Measurements from ENCODE around the gene RNPEP.
A peak's percentile ranks its signal among the peaks of the same experiment; 100 is the strongest.

Gene RNPEP

GRCh38 chr1:201949491-201949890 is 33.0 kb upstream of the RNPEP start:
- Histone ChIP-seq H4K8ac (ENCODE audit: low read length) (peak overlapping the region; percentile 64), H3K36me3 (ENCODE audit: control insufficient read depth in 1 of 2, insufficient read depth in 2 of 2, low read depth in 1 of 2, low read length in 2 of 2) (no peaks in the 10 kb centered on the region), H3K27me3 (ENCODE audit: control insufficient read depth in 1 of 2, insufficient read depth in 1 of 2, low read length in 2 of 2) (no peaks in the 10 kb centered on the region), H2AFZ (ENCODE audit: low read depth, low read length) (no peak overlapping the region), H2BK12ac (ENCODE audit: low read length in 2 of 2) (no peak overlapping the region), H3K14ac (ENCODE audit: low read length in 2 of 2) (peak overlapping the region in 1 of 2 experiments; percentile 18), H2AK5ac (ENCODE audit: low read length, severe bottlenecking) (no peak overlapping the region), H3K23ac (ENCODE audit: low read length in 2 of 2) (no peak overlapping the region), H3K79me1 (replicated peaks; ENCODE audit: low read length, poor library complexity, severe bottlenecking) (no peaks in the 10 kb centered on the region), H2BK15ac (ENCODE audit: low read depth, poor library complexity, severe bottlenecking) (no peak overlapping the region), H4K91ac (ENCODE audit: low read length) (peak overlapping the region; percentile 40), H3K9ac (ENCODE audit: low read length) (peak overlapping the region; percentile 56), H2BK120ac (ENCODE audit: low read depth, low read length) (no peak overlapping the region), H2BK5ac (ENCODE audit: low read depth, low read length, poor library complexity, severe bottlenecking) (no peak overlapping the region), H3K18ac (ENCODE audit: low read depth in 1 of 2, low read length in 2 of 2) (peak overlapping the region in 1 of 2 experiments; percentile 52), H3K4me2 (ENCODE audit: low read length, poor library complexity, severe bottlenecking) (no peak overlapping the region), H3K4me3 (ENCODE audit: insufficient read depth in 1 of 2, low read depth in 1 of 2, low read length in 2 of 2) (no peak overlapping the region), H3K4ac (ENCODE audit: low read depth in 1 of 2, low read length in 2 of 2) (peak overlapping the region in 1 of 2 experiments; percentile 15), H3K9me3 (ENCODE audit: control insufficient read depth, low read length) (no peaks in the 10 kb centered on the region), H3K4me1 (ENCODE audit: control insufficient read depth, insufficient read depth, low read depth, low read length) (peaks cover 11% of the 10 kb centered on the region), H3K27ac (ENCODE audit: low read length, poor library complexity, severe bottlenecking) (no peak overlapping the region)
- no peak for DNase-seq

GRCh38 chr1:201954263-201955008 is 28.0 kb upstream of the RNPEP start:
- Histone ChIP-seq H3K9ac (ENCODE audit: low read length) (peak overlapping the region; percentile 98), H2AFZ (ENCODE audit: low read depth, low read length) (no peak overlapping the region), H3K79me1 (replicated peaks; ENCODE audit: low read length, poor library complexity, severe bottlenecking) (peaks cover 3% of the 10 kb centered on the region), H3K4ac (ENCODE audit: low read depth in 1 of 2, low read length in 2 of 2) (peak overlapping the region in 1 of 2 experiments; percentile 84), H3K4me2 (ENCODE audit: low read length, poor library complexity, severe bottlenecking) (no peak overlapping the region), H2BK15ac (ENCODE audit: low read depth, poor library complexity, severe bottlenecking) (no peak overlapping the region), H3K36me3 (ENCODE audit: control insufficient read depth in 1 of 2, insufficient read depth in 2 of 2, low read depth in 1 of 2, low read length in 2 of 2) (peaks cover 11 to 21% of the 10 kb centered on the region in 2 experiments), H2AK5ac (ENCODE audit: low read length, severe bottlenecking) (peak overlapping the region; percentile 69), H3K27ac (ENCODE audit: low read length, poor library complexity, severe bottlenecking) (peak overlapping the region; percentile 76), H3K14ac (ENCODE audit: low read length in 2 of 2) (no peak overlapping the region), H4K91ac (ENCODE audit: low read length) (peak overlapping the region; percentile 15), H3K9me3 (ENCODE audit: control insufficient read depth, low read length) (no peaks in the 10 kb centered on the region), H3K18ac (ENCODE audit: low read depth in 1 of 2, low read length in 2 of 2) (peak overlapping the region in 1 of 2 experiments; percentile 60), H3K4me3 (ENCODE audit: insufficient read depth in 1 of 2, low read depth in 1 of 2, low read length in 2 of 2) (peak overlapping the region; percentile 95 to 96), H3K27me3 (ENCODE audit: control insufficient read depth in 1 of 2, insufficient read depth in 1 of 2, low read length in 2 of 2) (no peaks in the 10 kb centered on the region), H2BK5ac (ENCODE audit: low read depth, low read length, poor library complexity, severe bottlenecking) (no peak overlapping the region), H2BK120ac (ENCODE audit: low read depth, low read length) (peak overlapping the region; percentile 67), H4K8ac (ENCODE audit: low read length) (peak overlapping the region; percentile 9), H3K23ac (ENCODE audit: low read length in 2 of 2) (no peak overlapping the region), H2BK12ac (ENCODE audit: low read length in 2 of 2) (peak overlapping the region in 1 of 2 experiments; percentile 49), H3K4me1 (ENCODE audit: control insufficient read depth, insufficient read depth, low read depth, low read length) (peaks cover 5% of the 10 kb centered on the region)
- peak; percentile 14 for DNase-seq
- 72% methylated on average over 21 of the region's 24 CpGs for WGBS

GRCh38 chr1:201955009-201955728 is 27.3 kb upstream of the RNPEP start, which contains the start of gene TIMM17A:
Gene TIMM17A (plus strand): TSS chr1:201955503. CDS start chr1:201955527, 24 bp downstream.
- peak within 1 kb of the TSS; percentile 85 for H2AFZ ChIP-seq (ENCODE audit: low read depth, low read length)
- H2BK15ac ChIP-seq (ENCODE audit: low read depth, poor library complexity, severe bottlenecking), result no peak within 1 kb of the TSS
- peak; percentile 99 for DNase-seq
- peak within 1 kb of the TSS; percentile 74 for H2AK5ac ChIP-seq (ENCODE audit: low read length, severe bottlenecking)
- H2BK120ac ChIP-seq (ENCODE audit: low read depth, low read length), result peak within 1 kb of the TSS; percentile 73
- WGBS, result 1% methylated on average over 36 of the region's 43 CpGs
- H4K8ac ChIP-seq (ENCODE audit: low read length), result peak within 1 kb of the TSS; percentile 98
- H3K4ac ChIP-seq (ENCODE audit: low read depth in 1 of 2, low read length in 2 of 2), result peak within 1 kb of the TSS; percentile 84 to 96
- H3K4me2 ChIP-seq (ENCODE audit: low read length, poor library complexity, severe bottlenecking), result peak within 1 kb of the TSS; percentile 75
- peak within 1 kb of the TSS; percentile 60 for H2BK5ac ChIP-seq (ENCODE audit: low read depth, low read length, poor library complexity, severe bottlenecking)
- peak within 1 kb of the TSS in 1 of 2 experiments; percentile 94 for H3K23ac ChIP-seq (ENCODE audit: low read length in 2 of 2)
- H3K27ac ChIP-seq (ENCODE audit: low read length, poor library complexity, severe bottlenecking), result peak within 1 kb of the TSS; percentile 76
- peak within 1 kb of the TSS; percentile 98 for H3K9ac ChIP-seq (ENCODE audit: low read length)
- peaks cover 5% of the 10 kb centered on the region for H3K4me1 ChIP-seq (ENCODE audit: control insufficient read depth, insufficient read depth, low read depth, low read length)
- H4K91ac ChIP-seq (ENCODE audit: low read length), result peak within 1 kb of the TSS; percentile 80
- no peaks in the 10 kb centered on the region for H3K9me3 ChIP-seq (ENCODE audit: control insufficient read depth, low read length)
- peak within 1 kb of the TSS in 1 of 2 experiments; percentile 49 for H2BK12ac ChIP-seq (ENCODE audit: low read length in 2 of 2)
- peak within 1 kb of the TSS; percentile 95 to 96 for H3K4me3 ChIP-seq (ENCODE audit: insufficient read depth in 1 of 2, low read depth in 1 of 2, low read length in 2 of 2)
- peaks cover 5% of the 10 kb centered on the region for H3K79me1 ChIP-seq (replicated peaks; ENCODE audit: low read length, poor library complexity, severe bottlenecking)
- H3K27me3 ChIP-seq (ENCODE audit: control insufficient read depth in 1 of 2, insufficient read depth in 1 of 2, low read length in 2 of 2), result no peaks in the 10 kb centered on the region
- H3K14ac ChIP-seq (ENCODE audit: low read length in 2 of 2), result peak within 1 kb of the TSS in 1 of 2 experiments; percentile 98
- peak within 1 kb of the TSS; percentile 96 for H3K18ac ChIP-seq (ENCODE audit: low read depth in 1 of 2, low read length in 2 of 2)
- peaks cover 17 to 25% of the 10 kb centered on the region in 2 experiments for H3K36me3 ChIP-seq (ENCODE audit: control insufficient read depth in 1 of 2, insufficient read depth in 2 of 2, low read depth in 1 of 2, low read length in 2 of 2)

GRCh38 chr1:201955729-201956143 is 26.7 kb upstream of the RNPEP start:
- H3K9ac ChIP-seq (ENCODE audit: low read length), result peak overlapping the region; percentile 98
- peak overlapping the region; percentile 69 to 96 for H3K4ac ChIP-seq (ENCODE audit: low read depth in 1 of 2, low read length in 2 of 2)
- H2BK15ac ChIP-seq (ENCODE audit: low read depth, poor library complexity, severe bottlenecking), result no peak overlapping the region
- H3K4me2 ChIP-seq (ENCODE audit: low read length, poor library complexity, severe bottlenecking), result peak overlapping the region; percentile 75
- H3K23ac ChIP-seq (ENCODE audit: low read length in 2 of 2), result peak overlapping the region in 1 of 2 experiments; percentile 94
- peak overlapping the region; percentile 95 to 96 for H3K4me3 ChIP-seq (ENCODE audit: insufficient read depth in 1 of 2, low read depth in 1 of 2, low read length in 2 of 2)
- H3K79me1 ChIP-seq (replicated peaks; ENCODE audit: low read length, poor library complexity, severe bottlenecking), result peaks cover 5% of the 10 kb centered on the region
- peak overlapping the region; percentile 85 for H2AFZ ChIP-seq (ENCODE audit: low read depth, low read length)
- H3K36me3 ChIP-seq (ENCODE audit: control insufficient read depth in 1 of 2, insufficient read depth in 2 of 2, low read depth in 1 of 2, low read length in 2 of 2), result peaks cover 19 to 31% of the 10 kb centered on the region in 2 experiments
- H3K18ac ChIP-seq (ENCODE audit: low read depth in 1 of 2, low read length in 2 of 2), result peak overlapping the region in 1 of 2 experiments; percentile 96
- H3K27me3 ChIP-seq (ENCODE audit: control insufficient read depth in 1 of 2, insufficient read depth in 1 of 2, low read length in 2 of 2), result no peaks in the 10 kb centered on the region
- H2BK12ac ChIP-seq (ENCODE audit: low read length in 2 of 2), result peak overlapping the region in 1 of 2 experiments; percentile 43
- H3K4me1 ChIP-seq (ENCODE audit: control insufficient read depth, insufficient read depth, low read depth, low read length), result peaks cover 5% of the 10 kb centered on the region
- peak overlapping the region in 1 of 2 experiments; percentile 98 for H3K14ac ChIP-seq (ENCODE audit: low read length in 2 of 2)
- H4K8ac ChIP-seq (ENCODE audit: low read length), result peak overlapping the region; percentile 87
- H2AK5ac ChIP-seq (ENCODE audit: low read length, severe bottlenecking), result peak overlapping the region; percentile 74
- peak overlapping the region; percentile 80 for H4K91ac ChIP-seq (ENCODE audit: low read length)
- H2BK120ac ChIP-seq (ENCODE audit: low read depth, low read length), result no peak overlapping the region
- peak overlapping the region; percentile 70 for H3K27ac ChIP-seq (ENCODE audit: low read length, poor library complexity, severe bottlenecking)
- H2BK5ac ChIP-seq (ENCODE audit: low read depth, low read length, poor library complexity, severe bottlenecking), result peak overlapping the region; percentile 60
- WGBS, result 0% methylated on average over 17 of the region's 17 CpGs
- no peak for DNase-seq
- no peaks in the 10 kb centered on the region for H3K9me3 ChIP-seq (ENCODE audit: control insufficient read depth, low read length)

All from mesenchymal stem cell (in vitro differentiated cells and primary cell).